ENCODE measurements around the gene RPL36A. TPM values are rescaled to one million over a fixed set of nuclear protein-coding genes. Genes with fewer than 3 reads are reported as not detected.

The RPL36A gene
- 2,419 and 2,951 TPM in 2 replicates for total RNA-seq (2014; rRNA removed; shearing (Covaris generic))

DNA sequence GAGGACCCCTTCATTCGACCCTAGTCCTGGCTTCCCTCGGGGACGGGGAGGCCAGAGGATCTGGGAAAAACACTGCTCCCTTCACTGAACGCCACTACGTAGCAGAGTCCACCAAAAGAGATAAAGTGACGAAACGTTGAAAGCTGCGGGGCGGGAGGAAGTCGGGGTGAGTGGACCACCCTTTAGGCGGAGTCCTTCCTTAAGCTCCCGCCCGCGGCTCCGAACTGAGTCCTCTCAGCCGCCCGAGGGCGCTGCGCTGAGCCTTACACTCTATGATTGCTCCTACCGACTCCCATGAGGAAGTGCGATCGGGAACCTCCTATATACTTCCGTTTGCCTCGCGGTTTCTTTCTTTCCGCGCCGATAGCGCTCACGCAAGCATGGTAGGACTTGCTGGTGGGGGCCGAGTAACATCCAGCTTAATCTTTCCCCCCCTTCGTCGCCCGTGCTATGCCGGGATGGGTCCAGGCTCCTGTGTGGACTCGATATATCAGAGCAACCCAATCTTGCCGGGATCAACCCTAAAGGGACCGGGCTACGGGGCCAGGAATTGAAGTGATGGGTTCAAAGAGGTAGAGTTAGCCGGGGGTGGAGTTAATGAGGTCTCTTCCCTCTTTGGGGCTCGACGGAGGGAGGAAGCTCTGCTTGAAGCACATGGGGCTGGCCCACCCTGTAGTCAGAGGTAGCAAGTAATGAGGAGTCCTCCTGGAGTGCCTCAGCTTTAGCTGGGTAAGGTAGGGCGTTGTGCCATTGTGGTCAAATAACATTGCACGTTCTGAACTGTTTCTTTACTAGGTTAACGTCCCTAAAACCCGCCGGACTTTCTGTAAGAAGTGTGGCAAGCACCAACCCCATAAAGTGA lies at the start of gene RPL36A:
RPL36A (plus strand) TSS at position 348 of the 862 bp plus-strand sequence; CDS start at position 381, 33 bp downstream.

DNA sequence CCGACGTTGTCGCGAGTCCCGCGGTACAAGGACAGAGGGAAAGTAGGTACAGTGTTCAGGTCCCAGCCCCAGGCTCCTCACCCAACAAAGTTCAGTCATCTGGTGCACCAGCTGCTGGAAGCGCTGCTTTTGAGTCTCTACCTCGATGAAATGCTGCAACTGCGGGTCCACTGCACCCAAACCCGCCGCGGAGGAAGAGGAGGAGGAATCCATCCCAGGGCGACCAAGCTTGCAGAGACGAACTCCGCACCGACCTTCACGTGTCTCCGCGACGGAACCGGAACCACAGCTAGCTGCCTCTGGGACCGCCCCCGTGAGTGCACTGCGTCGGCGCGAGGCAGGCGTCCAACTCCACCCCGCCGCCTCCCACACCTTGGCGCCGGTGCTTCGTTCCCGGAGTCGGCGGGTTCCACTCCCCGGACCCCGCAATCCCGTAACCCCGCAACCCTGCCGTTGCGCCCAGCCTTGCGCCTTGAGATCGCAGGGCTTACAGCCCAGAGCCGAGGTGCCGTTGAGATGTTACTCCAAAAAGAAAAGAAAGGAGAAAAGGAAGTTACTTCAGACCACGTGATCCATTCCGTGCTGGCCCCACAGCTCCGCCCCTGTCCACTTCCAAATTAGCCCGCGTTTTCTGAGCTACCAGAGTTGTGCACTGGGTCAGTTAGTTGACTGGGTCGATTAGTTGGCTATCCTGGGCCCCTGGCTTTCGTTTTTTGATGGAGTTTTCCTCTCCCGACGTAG lies 42.2 kb upstream of the RPL36A start, which contains the start of gene TIMM8A:
TIMM8A (minus strand) TSS at position 291 of the 741 bp plus-strand sequence; CDS start at position 213, 78 bp downstream.

DNA sequence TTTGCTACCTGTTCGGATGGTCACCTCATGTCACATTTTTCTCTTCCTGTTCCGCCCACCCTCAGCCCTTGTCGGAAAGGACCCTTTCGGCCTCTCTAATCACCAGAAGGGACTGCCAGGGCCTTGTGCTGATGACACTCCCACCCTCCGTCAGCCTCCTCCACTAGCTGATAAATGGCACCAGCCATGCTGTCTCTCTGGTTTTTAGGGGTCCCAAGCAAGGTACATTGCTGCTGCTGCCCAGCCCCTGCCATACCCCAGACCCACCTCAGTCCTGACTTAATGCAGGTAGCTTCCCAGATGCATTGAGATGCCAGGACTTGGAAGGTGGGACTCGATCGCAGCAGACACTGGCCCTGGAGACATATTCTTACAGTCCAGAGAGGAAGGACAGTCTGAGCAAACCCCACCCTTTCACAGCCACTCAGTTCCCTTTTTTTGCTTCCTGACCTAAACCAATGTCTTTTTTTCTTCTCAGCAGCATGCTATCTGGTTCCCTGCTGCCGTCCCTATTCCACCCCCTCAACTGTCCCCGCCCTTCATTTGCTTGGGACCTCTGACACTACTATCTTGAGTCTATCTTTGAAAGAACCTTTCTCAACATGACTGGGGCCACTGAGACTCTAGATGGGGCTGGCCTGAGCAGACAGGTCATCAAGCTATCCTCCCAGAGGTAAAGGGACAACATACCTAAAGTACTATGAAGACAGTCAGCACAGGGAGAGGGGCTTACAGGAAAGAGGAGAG lies 4.8 kb upstream of the RPL36A start, which contains the start of gene BTK:
BTK (minus strand) TSS at position 397 of the 747 bp plus-strand sequence. CDS start 10,907 bp downstream, outside the sequence.

DNA sequence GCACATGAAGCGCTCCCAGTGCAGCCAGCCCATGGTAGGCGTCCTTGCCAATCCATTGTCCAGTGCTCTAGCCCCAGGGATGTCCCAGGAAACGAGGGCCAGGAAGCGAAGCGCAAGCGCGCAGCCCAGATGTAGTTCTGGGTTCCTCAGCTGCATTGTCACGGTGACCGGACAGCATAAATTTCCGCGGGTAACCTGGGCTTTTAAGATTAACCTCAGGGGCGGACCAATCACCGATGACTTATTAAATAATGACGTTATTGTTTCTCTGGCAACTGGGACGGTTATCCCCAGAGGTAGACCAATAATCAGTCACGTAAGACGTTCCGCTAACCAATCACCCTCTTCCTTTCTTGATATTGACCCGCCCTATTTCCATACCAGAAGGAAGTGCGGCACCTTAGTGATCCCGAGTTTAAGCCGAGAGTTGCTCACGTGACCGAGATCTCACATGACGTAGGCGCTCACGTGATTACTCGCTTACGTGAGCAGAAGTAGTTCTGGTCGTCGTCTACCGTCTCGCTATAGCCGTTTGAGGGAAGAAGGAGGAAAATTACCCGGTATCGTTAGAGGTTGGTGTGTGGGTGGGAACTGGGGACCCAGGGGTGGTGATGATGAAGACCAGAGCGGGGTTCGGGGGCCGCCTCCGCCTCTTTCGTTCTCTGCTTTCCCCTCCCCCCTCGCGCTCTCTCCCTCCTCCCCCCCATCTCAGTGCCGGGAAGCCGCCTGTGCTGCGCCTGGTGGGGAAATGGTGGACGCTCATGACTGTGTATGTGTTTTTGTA lies 17.1 kb downstream of the RPL36A start, which contains the start of the genes GLA and HNRNPH2:
GLA (minus strand) TSS at position 178 of the 784 bp plus-strand sequence; CDS start at position 156, 22 bp downstream.
HNRNPH2 (plus strand) TSS at position 475 of the 784 bp plus-strand sequence. CDS start 3,767 bp downstream, outside the sequence.

Other genes starting within 250 kb of the RPL36A start
- gene DRP2, start 171.2 kb upstream of the RPL36A start, total RNA-seq (2014; rRNA removed; shearing (Covaris generic)) = 0.19 TPM in 1 of 2 replicates, not detected in the other
- gene TAF7L, start 99.7 kb upstream of the RPL36A start, total RNA-seq (2014; rRNA removed; shearing (Covaris generic)) = not detected in 2 replicates
- gene TIMM8A, start 42.3 kb upstream of the RPL36A start, total RNA-seq (2014; rRNA removed; shearing (Covaris generic)) = 5.9 and 6.6 TPM in 2 replicates
- not detected in 2 replicates for gene BTK, start 4.8 kb upstream of the RPL36A start, total RNA-seq (2014; rRNA removed; shearing (Covaris generic))
- 21.7 and 22.9 TPM in 2 replicates for gene GLA, start 16.9 kb downstream of the RPL36A start, total RNA-seq (2014; rRNA removed; shearing (Covaris generic))
- gene HNRNPH2, start 17.2 kb downstream of the RPL36A start, total RNA-seq (2014; rRNA removed; shearing (Covaris generic)) = 41.8 and 47.1 TPM in 2 replicates
- 0.94 and 1.6 TPM in 2 replicates for gene ARMCX4, start 94.4 kb downstream of the RPL36A start, total RNA-seq (2014; rRNA removed; shearing (Covaris generic))
- 0.11 TPM in 1 of 2 replicates, not detected in the other for gene ARMCX1, start 159.5 kb downstream of the RPL36A start, total RNA-seq (2014; rRNA removed; shearing (Covaris generic))
- 14.3 and 20.7 TPM in 2 replicates for gene ARMCX6, start 227.0 kb downstream of the RPL36A start, total RNA-seq (2014; rRNA removed; shearing (Covaris generic))
- 11.2 and 11.5 TPM in 2 replicates for gene ARMCX3, start 232.1 kb downstream of the RPL36A start, total RNA-seq (2014; rRNA removed; shearing (Covaris generic))